ENCODE results near the gene BRD3OS.

Gene BRD3OS

GRCh38 chr9:134007150-134007549, 18.1 kb upstream of the BRD3OS start:
- no peak for DNase-seq

GRCh38 chr9:134007571-134007970, 17.7 kb upstream of the BRD3OS start:
- DNase-seq, result no peak

- no peak for DNase-seq
Measured at GRCh38 chr9:134010310-134011173, 14.7 kb upstream of the BRD3OS start.

- DNase-seq, result no peak
Measured at GRCh38 chr9:134011401-134011800, 13.9 kb upstream of the BRD3OS start.

- no peak for DNase-seq
Measured at GRCh38 chr9:134014946-134015345, 10.3 kb upstream of the BRD3OS start.

- DNase-seq, result no peak
Measured at GRCh38 chr9:134024214-134024792, 978 bp upstream of the BRD3OS start.

- peak; percentile 38 for DNase-seq
Measured at GRCh38 chr9:134025606-134026541, 593 bp downstream of the BRD3OS start.

GRCh38 chr9:134026581-134026980, 1.3 kb downstream of the BRD3OS start:
- no peak for DNase-seq

- no peak for DNase-seq
Measured at GRCh38 chr9:134026981-134027380, 1.7 kb downstream of the BRD3OS start.

- no peak for DNase-seq
Measured at GRCh38 chr9:134027561-134027960, 2.3 kb downstream of the BRD3OS start.

GRCh38 chr9:134028076-134028475, 2.8 kb downstream of the BRD3OS start:
- DNase-seq, result no peak

GRCh38 chr9:134028575-134029247, 3.4 kb downstream of the BRD3OS start:
- no peak for DNase-seq

- DNase-seq, result no peak
Measured at GRCh38 chr9:134029248-134030226, 4.3 kb downstream of the BRD3OS start.

- no peak for DNase-seq
Measured at GRCh38 chr9:134030821-134031470, 5.7 kb downstream of the BRD3OS start.

- DNase-seq, result no peak
Measured at GRCh38 chr9:134031783-134032182, 6.5 kb downstream of the BRD3OS start.

- DNase-seq, result no peak
Measured at GRCh38 chr9:134032456-134033222, 7.4 kb downstream of the BRD3OS start.

- DNase-seq, result no peak
Measured at GRCh38 chr9:134033516-134034214, 8.4 kb downstream of the BRD3OS start.

GRCh38 chr9:134034215-134035040, 9.1 kb downstream of the BRD3OS start:
- DNase-seq, result no peak

Measured in stimulated activated CD4-positive, alpha-beta T cell treated with anti-CD3 and anti-CD28 coated beads, Interleukin-12 subunit alpha, Interleukin-12 subunit beta, amount 100 ng/mL, for 4 hours (primary cell).